Immature natural killer cell (primary cell): ENCODE results near the gene HECTD2. TPM values are rescaled to one million over a fixed set of nuclear protein-coding genes. Genes with fewer than 3 reads are reported as not detected.

ENCODE experiments used
- DNase-seq, 3 donors: peaks; one replicate each; pipeline ENCODE4 v3.0.0; 2022; ENCODE audit warnings: mixed read lengths in 1 of 3
- H3K27ac Mint-ChIP-seq, 6 donors: one replicate each; pipeline ENCODE4 v1.8.0; 2020; ENCODE audit warnings: mixed read lengths in 6 of 6, mild to moderate bottlenecking in 5 of 6, inconsistent platforms in 4 of 6, moderate library complexity in 3 of 6
- H3K27me3 Mint-ChIP-seq, 3 donors: one replicate each; pipeline ENCODE4 v1.8.0; 2020 to 2021; ENCODE audit warnings: low read depth in 3 of 3, mild to moderate bottlenecking in 3 of 3, mixed read lengths in 3 of 3, moderate library complexity in 3 of 3, inconsistent platforms in 1 of 3
- H3K36me3 Mint-ChIP-seq, 3 donors: one replicate each; pipeline ENCODE4 v1.8.0; 2020; ENCODE audit warnings: mixed read lengths in 3 of 3, inconsistent platforms in 2 of 3, mild to moderate bottlenecking in 2 of 3
- H3K4me1 Mint-ChIP-seq, 2 donors: one replicate each; pipeline ENCODE4 v1.8.0; 2020; ENCODE audit warnings: inconsistent platforms in 2 of 2, mild to moderate bottlenecking in 2 of 2, mixed read lengths in 2 of 2, moderate library complexity in 1 of 2
- H3K4me3 Mint-ChIP-seq, 5 donors: one replicate each; pipeline ENCODE4 v1.8.0; 2020; ENCODE audit warnings: mild to moderate bottlenecking in 5 of 5, mixed read lengths in 5 of 5, inconsistent platforms in 3 of 5, moderate library complexity in 3 of 5
- H3K9me3 Mint-ChIP-seq, 6 donors: one replicate each; pipeline ENCODE4 v1.8.0; 2020; ENCODE audit warnings: mild to moderate bottlenecking in 6 of 6, mixed read lengths in 6 of 6, inconsistent platforms in 4 of 6, moderate library complexity in 3 of 6
- polyA plus RNA-seq, 3 donors: library from polyadenylated mRNA; unstranded; fragments of 300-500 nt; fragmentation: Illumina TruSeq; gene quantifications; one replicate each; pipeline ENCODE4 v1.2.3, GENCODE V29; 2021

Gene HECTD2
- polyA plus RNA-seq, 3 donors from 2014 or later: 0.41 to 2.8 (median 1.3) TPM

GRCh38 chr10:91467114-91467513, 57.0 kb downstream of the HECTD2 start:
- H3K27me3 Mint-ChIP-seq: peaks cover 0 to 5% (median 5%) of the 10 kb centered on the region in 3 donors
- no peak overlapping the region for H3K27ac Mint-ChIP-seq
- no peaks in the 10 kb centered on the region for H3K4me1 Mint-ChIP-seq
- DNase-seq: no peak
- peaks cover 4 to 14% (median 8%) of the 10 kb centered on the region in 6 donors for H3K9me3 Mint-ChIP-seq
- H3K4me3 Mint-ChIP-seq: no peak overlapping the region
- peaks cover 5 to 7% (median 6%) of the 10 kb centered on the region in 3 donors for H3K36me3 Mint-ChIP-seq

- DNase-seq: no peak
- H3K4me3 Mint-ChIP-seq: no peak overlapping the region
- peaks cover 0 to 8% (median 4%) of the 10 kb centered on the region in 3 donors for H3K27me3 Mint-ChIP-seq
- H3K9me3 Mint-ChIP-seq: peaks cover 4 to 14% (median 8%) of the 10 kb centered on the region in 6 donors
- H3K4me1 Mint-ChIP-seq: no peaks in the 10 kb centered on the region
- no peak overlapping the region for H3K27ac Mint-ChIP-seq
- peaks cover 2 to 3% (median 2%) of the 10 kb centered on the region in 3 donors for H3K36me3 Mint-ChIP-seq
Observed at GRCh38 chr10:91471602-91472001, 61.5 kb downstream of the HECTD2 start.

- Mint-ChIP-seq H3K27ac (no peak overlapping the region), H3K4me1 (no peaks in the 10 kb centered on the region), H3K4me3 (no peak overlapping the region), H3K27me3 (peaks cover 0 to 5% (median 0%) of the 10 kb centered on the region in 3 donors), H3K36me3 (no peaks in the 10 kb centered on the region), H3K9me3 (peaks cover 2 to 14% (median 8%) of the 10 kb centered on the region in 6 donors)
- no peak for DNase-seq
Observed at GRCh38 chr10:91472911-91473310, 62.8 kb downstream of the HECTD2 start.

GRCh38 chr10:91474009-91474408, 63.9 kb downstream of the HECTD2 start:
- Mint-ChIP-seq H3K27ac (no peak overlapping the region), H3K4me3 (no peak overlapping the region), H3K27me3 (peaks cover 0 to 5% (median 0%) of the 10 kb centered on the region in 3 donors), H3K9me3 (peaks cover 2 to 12% (median 8%) of the 10 kb centered on the region in 6 donors), H3K36me3 (no peaks in the 10 kb centered on the region), H3K4me1 (no peaks in the 10 kb centered on the region)
- DNase-seq: no peak

GRCh38 chr10:91477236-91477635, 67.1 kb downstream of the HECTD2 start:
- Mint-ChIP-seq H3K27ac (no peak overlapping the region), H3K36me3 (no peaks in the 10 kb centered on the region), H3K27me3 (peaks cover 0 to 3% (median 0%) of the 10 kb centered on the region in 3 donors), H3K9me3 (no peaks in the 10 kb centered on the region), H3K4me3 (no peak overlapping the region), H3K4me1 (no peaks in the 10 kb centered on the region)
- no peak for DNase-seq

- no peak overlapping the region for H3K27ac Mint-ChIP-seq
- no peaks in the 10 kb centered on the region for H3K9me3 Mint-ChIP-seq
- no peaks in the 10 kb centered on the region for H3K27me3 Mint-ChIP-seq
- H3K4me3 Mint-ChIP-seq: no peak overlapping the region
- no peaks in the 10 kb centered on the region for H3K4me1 Mint-ChIP-seq
- no peak for DNase-seq
- H3K36me3 Mint-ChIP-seq: peaks cover 0 to 5% (median 0%) of the 10 kb centered on the region in 3 donors
Observed at GRCh38 chr10:91479583-91479982, 69.4 kb downstream of the HECTD2 start.

- DNase-seq: no peak
- H3K9me3 Mint-ChIP-seq: no peaks in the 10 kb centered on the region
- H3K4me1 Mint-ChIP-seq: no peaks in the 10 kb centered on the region
- peaks cover 0 to 2% (median 0%) of the 10 kb centered on the region in 3 donors for H3K27me3 Mint-ChIP-seq
- no peak overlapping the region for H3K27ac Mint-ChIP-seq
- peaks cover 0 to 5% (median 0%) of the 10 kb centered on the region in 3 donors for H3K36me3 Mint-ChIP-seq
- no peak overlapping the region for H3K4me3 Mint-ChIP-seq
Observed at GRCh38 chr10:91487911-91488582, 77.9 kb downstream of the HECTD2 start.

- H3K9me3 Mint-ChIP-seq: no peaks in the 10 kb centered on the region
- H3K4me1 Mint-ChIP-seq: no peaks in the 10 kb centered on the region
- no peak overlapping the region for H3K4me3 Mint-ChIP-seq
- no peak overlapping the region for H3K27ac Mint-ChIP-seq
- no peaks in the 10 kb centered on the region for H3K36me3 Mint-ChIP-seq
- H3K27me3 Mint-ChIP-seq: peaks cover 0 to 2% (median 0%) of the 10 kb centered on the region in 3 donors
- no peak for DNase-seq
Observed at GRCh38 chr10:91493313-91493712, 83.2 kb downstream of the HECTD2 start.

GRCh38 chr10:91495402-91495801, 85.3 kb downstream of the HECTD2 start:
- H3K36me3 Mint-ChIP-seq: peaks cover 0 to 3% (median 0%) of the 10 kb centered on the region in 3 donors
- no peaks in the 10 kb centered on the region for H3K9me3 Mint-ChIP-seq
- no peaks in the 10 kb centered on the region for H3K4me1 Mint-ChIP-seq
- DNase-seq: no peak
- no peak overlapping the region for H3K27ac Mint-ChIP-seq
- H3K4me3 Mint-ChIP-seq: no peak overlapping the region
- peaks cover 0 to 2% (median 0%) of the 10 kb centered on the region in 3 donors for H3K27me3 Mint-ChIP-seq

- DNase-seq: no peak
- H3K4me3 Mint-ChIP-seq: no peak overlapping the region
- no peaks in the 10 kb centered on the region for H3K9me3 Mint-ChIP-seq
- no peak overlapping the region for H3K27ac Mint-ChIP-seq
- peaks cover 0 to 2% (median 0%) of the 10 kb centered on the region in 3 donors for H3K27me3 Mint-ChIP-seq
- peaks cover 0 to 3% (median 0%) of the 10 kb centered on the region in 3 donors for H3K36me3 Mint-ChIP-seq
- no peaks in the 10 kb centered on the region for H3K4me1 Mint-ChIP-seq
Observed at GRCh38 chr10:91496016-91496415, 85.9 kb downstream of the HECTD2 start.

- no peak overlapping the region for H3K4me3 Mint-ChIP-seq
- no peak for DNase-seq
- H3K27me3 Mint-ChIP-seq: peaks cover 0 to 3% (median 0%) of the 10 kb centered on the region in 3 donors
- no peaks in the 10 kb centered on the region for H3K36me3 Mint-ChIP-seq
- no peaks in the 10 kb centered on the region for H3K4me1 Mint-ChIP-seq
- no peaks in the 10 kb centered on the region for H3K9me3 Mint-ChIP-seq
- no peak overlapping the region for H3K27ac Mint-ChIP-seq
Observed at GRCh38 chr10:91511549-91512330, 101.6 kb downstream of the HECTD2 start.

- Mint-ChIP-seq H3K4me1 (no peaks in the 10 kb centered on the region), H3K9me3 (no peaks in the 10 kb centered on the region), H3K27ac (no peak overlapping the region), H3K4me3 (no peak overlapping the region), H3K27me3 (peaks cover 0 to 3% (median 0%) of the 10 kb centered on the region in 3 donors), H3K36me3 (no peaks in the 10 kb centered on the region)
- no peak for DNase-seq
Observed at GRCh38 chr10:91512458-91512857, 102.3 kb downstream of the HECTD2 start.

- no peak for DNase-seq
- H3K9me3 Mint-ChIP-seq: no peaks in the 10 kb centered on the region
- no peak overlapping the region for H3K4me3 Mint-ChIP-seq
- peaks cover 0 to 3% (median 0%) of the 10 kb centered on the region in 3 donors for H3K27me3 Mint-ChIP-seq
- H3K36me3 Mint-ChIP-seq: no peaks in the 10 kb centered on the region
- H3K27ac Mint-ChIP-seq: no peak overlapping the region
- no peaks in the 10 kb centered on the region for H3K4me1 Mint-ChIP-seq
Observed at GRCh38 chr10:91513598-91514424, 103.7 kb downstream of the HECTD2 start.
